Measurements from ENCODE around the gene PFN3.

PFN3 gene, protein sequence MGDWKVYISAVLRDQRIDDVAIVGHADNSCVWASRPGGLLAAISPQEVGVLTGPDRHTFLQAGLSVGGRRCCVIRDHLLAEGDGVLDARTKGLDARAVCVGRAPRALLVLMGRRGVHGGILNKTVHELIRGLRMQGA

DNA sequence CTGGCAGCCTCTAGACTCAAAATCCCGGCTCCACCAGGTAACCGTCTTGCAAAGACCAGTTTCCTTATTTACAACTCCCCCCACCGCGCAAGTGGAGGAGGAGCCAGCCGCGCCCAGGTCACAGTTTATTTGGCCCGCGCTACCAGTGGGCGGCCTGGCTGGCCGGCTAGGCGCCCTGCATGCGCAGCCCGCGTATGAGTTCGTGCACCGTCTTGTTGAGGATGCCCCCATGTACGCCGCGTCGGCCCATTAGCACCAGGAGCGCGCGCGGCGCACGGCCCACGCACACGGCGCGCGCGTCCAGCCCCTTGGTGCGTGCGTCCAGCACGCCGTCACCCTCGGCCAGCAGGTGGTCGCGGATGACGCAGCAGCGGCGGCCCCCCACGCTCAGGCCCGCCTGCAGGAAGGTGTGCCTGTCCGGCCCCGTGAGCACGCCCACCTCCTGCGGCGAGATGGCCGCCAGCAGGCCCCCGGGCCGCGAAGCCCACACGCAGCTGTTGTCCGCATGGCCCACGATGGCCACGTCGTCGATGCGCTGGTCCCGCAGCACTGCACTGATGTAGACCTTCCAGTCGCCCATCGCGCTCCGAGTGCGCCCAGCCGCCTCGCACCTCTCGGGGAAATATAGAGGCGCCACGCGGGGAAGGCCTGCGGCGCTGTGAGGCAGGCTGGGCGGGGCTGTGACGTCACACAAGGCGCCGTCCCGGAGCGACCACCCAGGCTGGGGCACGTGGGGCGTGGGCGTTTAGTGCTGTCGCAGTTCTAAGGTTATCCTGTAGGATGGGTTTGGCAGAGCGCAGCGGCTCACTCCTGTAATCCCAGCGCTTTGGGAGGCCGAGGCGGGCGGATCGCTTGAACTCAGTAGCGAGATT is at the start of gene PFN3:
Gene PFN3 (minus strand): TSS at position 665 of the 872 bp plus-strand sequence. CDS start 85 bp downstream, at position 580.
- no peak for DNase-seq (ENCODE audit: low read depth in 1 of 2, low spot score in 1 of 2)

DNA sequence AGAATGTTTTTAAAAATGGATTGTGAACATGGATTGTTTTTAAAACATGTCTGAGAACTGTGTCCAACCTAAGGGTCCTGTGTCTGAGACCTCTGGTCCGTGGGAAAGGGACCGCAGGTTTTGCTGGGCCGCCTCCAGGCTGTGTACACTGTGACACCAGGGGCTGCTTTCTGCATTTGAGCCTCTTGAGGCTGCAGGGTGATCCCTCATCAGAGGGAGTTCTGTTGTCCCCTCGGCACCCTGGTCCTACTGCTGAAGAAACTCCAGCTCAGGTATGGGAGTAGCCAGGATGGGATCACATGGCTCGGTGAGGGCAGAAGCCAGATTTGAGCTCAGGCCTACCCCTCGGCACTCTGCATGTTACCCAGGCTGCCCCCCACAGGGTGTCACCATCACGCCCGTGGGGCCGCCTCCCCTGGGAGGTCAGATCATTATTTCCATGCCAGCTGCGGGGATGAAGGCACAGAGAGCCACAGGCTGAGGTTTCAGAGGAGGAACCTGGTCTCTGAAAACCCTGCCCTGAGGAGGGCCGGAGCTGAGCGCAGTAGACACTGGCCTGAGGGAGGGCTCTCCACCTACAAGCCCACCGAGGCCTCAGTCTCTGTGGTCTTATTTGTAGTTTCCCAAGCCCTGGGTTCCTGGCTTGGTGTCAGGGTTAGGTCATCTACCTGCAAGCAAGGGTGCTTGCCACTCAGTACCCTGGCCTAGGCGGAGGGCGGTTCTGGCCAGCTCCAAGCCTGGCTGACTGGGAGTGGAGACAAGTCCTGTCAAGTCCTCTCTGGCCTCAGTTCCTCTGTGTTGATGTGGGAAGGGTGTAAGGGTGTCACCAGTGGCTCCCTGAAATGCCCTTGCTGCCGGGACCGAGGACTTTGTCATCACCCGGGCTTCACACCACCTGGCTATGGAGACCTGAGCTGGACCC is 48.9 kb upstream of the PFN3 start:
- no peak for DNase-seq (ENCODE audit: low read depth in 1 of 2, low spot score in 1 of 2)

DNA sequence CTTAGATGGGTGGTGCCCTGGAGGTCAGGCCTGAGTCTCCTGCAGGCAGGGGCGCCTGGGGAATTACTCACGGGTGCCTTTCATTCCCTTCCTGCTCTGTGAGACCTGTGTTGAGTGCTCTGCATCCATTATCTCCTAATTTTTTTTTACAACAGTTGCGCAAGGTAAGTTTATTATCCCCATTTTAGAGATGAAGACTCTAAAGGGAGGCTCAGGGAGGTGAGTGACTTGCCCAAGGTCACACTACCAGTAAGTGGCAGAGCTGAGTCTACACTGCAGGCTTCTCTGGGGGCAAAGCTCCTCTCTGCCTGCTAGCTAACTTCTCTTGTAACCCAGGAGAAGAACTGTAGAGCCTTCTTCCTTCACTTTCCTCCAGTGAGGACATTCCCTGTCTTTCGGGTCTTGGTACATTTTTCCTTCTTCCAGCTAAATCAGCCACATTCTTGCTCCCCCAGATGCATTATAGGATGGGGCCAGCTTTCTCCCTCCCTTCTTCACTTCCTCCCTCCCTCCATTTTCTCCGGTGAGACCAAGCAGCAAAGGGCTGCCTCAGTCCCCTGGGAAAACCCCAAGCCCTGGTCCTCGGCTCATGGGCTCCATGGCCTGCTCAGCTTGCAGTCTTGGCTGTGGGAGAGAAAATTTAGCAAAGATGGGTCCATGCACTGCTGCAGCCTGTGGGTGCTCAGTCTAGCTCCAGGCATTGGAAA is 47.9 kb upstream of the PFN3 start:
- no peak for DNase-seq (ENCODE audit: low read depth in 1 of 2, low spot score in 1 of 2)

DNA sequence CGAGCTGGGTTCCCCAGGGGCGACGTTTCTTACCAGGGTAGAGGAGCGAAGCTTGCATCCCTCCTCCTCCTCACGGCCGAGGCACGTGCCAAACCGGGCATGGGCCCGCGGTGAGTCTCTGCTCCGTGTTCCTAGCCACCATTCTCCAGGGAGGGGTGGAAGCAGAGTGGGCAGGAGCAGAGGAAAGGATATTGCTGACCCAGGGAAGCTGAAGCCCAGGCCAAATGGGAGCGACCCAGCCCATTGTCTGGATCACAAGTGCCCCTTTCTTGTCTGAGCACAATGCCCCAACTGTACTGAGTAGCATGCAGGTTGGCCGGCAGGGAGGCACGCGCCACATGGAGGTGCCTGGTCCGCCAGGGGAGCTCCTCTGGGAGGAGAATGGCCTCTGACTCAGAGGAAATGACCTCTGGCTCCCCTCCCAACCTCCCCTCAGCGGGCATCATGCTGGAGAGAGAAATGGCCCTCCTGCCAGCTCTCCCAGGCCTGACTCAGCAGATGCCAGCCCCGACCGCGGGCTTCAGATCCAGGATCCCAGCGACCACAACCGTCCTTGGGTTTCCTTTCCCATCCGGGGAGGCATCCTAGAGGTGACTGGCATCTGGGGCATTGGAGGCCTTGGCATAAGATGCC is 47.3 kb upstream of the PFN3 start:
- no peak for DNase-seq (ENCODE audit: low read depth in 1 of 2, low spot score in 1 of 2)

DNA sequence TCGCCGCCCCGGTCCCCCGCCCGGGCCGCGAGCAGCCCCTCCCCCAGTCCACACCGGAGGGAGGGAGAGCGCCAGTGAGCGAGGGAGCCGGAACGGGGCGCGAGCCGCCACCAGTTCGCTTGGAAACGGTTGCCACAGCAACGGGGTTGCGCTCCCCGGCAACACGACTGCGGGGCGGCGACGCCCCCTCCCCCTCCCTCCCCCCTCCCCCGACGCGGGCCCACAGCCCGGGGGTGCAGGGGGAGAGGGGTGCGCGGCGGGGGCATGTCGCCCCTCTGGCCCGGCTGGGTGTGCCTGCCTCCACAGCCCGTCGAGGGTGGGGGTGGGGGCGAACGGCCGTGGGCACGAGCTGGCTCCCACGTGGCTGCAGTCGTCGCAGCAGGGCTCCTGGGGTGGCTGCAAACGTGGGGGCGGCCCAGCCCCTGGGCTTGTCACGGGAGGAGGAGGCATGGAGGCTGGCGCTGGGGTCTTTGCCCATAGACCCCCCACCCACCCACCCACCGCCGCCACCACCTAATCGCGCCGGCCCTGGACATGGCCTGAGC is 46.7 kb upstream of the PFN3 start:
- peak; percentile 44 to 69 for DNase-seq (ENCODE audit: low read depth in 1 of 2, low spot score in 1 of 2)

DNA sequence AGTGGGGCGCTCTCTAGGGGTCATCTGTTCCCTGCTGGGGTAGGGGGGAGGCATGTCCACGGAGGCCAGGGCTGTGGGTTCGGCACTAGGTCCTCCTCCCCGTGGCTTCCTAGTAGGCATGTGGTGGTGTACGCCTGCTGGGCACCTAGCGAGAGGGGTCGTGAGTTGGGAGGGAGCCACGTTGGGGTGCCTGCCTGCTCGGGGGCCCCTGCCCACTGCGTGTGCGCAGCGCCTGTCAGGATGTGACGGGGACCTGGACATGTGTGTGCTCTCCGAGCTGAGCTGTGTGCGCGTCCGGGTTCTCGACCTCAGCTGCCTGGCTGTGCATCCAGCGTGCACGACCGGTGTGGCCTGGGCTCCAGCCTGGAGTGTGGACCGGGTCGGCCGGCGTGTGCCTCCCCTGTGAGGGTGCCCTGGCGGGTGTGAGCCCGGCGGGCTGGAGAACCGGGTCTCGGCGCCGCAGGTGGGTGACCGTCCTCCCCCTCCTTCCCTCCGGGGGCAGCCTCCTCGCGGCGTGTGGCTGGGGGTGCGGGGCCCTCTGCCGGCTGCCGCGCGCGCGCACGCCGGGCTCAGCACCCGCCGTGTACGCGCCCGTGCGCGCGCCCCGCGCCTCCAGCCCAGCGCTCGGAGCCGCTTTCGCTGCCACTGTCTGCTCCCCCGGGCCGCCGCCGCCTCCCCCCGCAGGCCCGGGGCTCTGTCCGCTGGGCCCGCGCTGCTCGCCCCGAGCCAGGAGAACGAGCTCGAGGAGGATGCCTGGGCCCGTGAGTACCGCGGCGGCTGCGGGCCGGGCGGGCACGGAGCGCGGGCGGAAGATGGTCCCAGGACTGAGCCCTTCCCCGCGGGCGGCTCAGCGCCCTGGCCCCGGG is 46.0 kb upstream of the PFN3 start, which contains the start of gene PRR7:
Gene PRR7 (plus strand): TSS at position 615 of the 866 bp plus-strand sequence. CDS start 8,254 bp downstream, outside the sequence.
- DNase-seq (ENCODE audit: low read depth in 1 of 2, low spot score in 1 of 2): peak; percentile 39 to 67

DNA sequence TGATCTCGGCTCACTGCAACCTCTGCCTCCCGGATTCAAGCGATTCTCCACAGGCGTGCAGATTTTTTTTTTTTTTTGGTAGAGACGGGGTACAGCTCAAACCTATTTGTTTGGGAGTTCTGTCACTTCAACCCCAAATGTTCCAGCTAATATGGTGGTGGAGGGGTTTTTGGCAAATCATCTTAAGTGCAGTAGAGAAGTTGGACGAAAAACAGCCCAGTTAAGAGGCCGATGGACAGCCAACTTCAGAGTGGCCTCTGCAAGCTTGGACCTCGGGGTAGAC is 45.4 kb upstream of the PFN3 start:
- DNase-seq (ENCODE audit: low read depth in 1 of 2, low spot score in 1 of 2): no peak

DNA sequence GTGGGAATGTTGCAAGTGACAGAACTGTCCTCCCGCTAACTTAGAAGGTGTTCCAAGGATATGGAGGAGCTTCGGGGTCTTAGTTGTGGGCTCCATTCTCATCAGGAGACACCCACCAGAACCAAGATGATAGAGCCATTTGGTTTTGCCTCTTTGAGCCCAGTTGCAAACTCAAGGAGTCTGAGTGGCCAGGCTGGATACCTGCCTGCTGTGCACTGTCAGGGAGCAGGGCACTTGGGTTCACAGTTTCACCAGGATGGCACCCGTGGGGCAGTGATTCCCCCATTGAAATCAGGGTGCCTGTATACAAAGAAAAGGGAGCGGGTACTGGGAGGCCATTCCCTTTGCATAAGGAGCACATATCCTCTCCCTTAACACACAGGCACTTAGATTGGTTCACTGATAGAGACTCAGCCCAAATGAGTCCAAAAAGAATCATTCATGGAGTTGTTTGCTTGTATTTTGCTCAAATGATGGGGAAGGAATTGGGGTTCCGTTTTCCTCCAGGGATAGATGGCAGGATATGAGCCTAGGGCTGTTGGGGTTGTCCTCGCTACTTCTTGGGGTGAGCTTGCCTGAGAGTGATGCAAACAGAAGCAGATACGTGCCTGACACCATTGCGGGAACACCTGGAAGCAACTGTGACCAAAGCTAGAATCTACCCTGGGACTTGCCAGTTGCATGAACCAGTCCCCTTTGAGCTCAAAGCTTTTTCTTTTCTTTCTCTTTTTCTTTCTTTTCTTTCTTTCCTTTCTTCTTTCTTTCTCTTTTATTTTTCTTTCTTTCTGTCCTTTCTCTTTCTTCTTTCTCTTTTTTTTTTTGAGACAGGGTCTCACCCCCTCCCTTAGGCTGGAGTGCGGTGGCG is 44.8 kb upstream of the PFN3 start:
- no peak for DNase-seq (ENCODE audit: low read depth in 1 of 2, low spot score in 1 of 2)

DNA sequence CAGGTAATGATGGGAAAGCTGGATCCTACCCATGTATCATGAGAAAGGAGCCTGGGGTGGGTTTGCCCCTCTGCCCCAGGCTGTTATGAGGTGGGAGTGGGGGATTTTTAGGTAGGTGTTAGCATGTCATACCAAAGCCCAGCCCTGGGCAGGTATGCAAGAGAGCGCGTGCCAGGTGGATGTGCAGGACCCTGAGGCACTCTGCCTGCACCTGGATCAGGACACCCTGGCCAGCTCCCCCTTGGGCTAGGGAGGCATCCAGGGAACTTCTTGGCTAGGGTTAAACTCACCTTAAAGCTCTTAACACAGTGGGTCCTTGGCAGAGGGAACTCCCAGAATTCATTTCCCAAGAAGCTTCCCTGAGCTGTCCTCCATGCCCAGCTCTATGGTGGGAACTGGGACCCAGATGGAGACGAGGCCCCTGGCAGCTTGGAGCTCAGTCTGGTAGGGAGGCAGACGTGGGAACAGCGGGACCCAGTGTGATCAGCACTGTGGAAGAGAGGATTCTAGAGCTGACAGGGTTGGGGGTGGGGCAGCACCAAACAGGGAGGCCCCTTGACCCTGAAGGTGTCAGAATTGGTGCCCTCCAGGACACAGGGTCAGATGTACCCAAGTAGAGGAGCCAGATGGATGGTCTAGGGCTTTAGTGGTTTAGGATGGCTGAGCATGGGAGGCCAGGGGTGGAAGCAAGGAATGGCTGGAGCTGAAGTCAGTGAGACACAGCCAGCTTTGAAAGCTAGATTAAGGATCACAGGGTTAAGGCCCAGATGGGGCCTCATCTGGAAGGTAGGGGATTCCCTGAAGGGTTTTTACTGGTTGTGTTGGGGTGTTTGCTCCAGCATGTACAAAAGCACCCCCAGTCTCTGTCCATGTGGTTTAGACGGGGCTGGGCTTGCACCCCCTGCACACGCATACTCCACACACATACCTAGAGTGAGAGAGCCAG is 43.9 kb upstream of the PFN3 start:
- no peak for DNase-seq (ENCODE audit: low read depth in 1 of 2, low spot score in 1 of 2)

DNA sequence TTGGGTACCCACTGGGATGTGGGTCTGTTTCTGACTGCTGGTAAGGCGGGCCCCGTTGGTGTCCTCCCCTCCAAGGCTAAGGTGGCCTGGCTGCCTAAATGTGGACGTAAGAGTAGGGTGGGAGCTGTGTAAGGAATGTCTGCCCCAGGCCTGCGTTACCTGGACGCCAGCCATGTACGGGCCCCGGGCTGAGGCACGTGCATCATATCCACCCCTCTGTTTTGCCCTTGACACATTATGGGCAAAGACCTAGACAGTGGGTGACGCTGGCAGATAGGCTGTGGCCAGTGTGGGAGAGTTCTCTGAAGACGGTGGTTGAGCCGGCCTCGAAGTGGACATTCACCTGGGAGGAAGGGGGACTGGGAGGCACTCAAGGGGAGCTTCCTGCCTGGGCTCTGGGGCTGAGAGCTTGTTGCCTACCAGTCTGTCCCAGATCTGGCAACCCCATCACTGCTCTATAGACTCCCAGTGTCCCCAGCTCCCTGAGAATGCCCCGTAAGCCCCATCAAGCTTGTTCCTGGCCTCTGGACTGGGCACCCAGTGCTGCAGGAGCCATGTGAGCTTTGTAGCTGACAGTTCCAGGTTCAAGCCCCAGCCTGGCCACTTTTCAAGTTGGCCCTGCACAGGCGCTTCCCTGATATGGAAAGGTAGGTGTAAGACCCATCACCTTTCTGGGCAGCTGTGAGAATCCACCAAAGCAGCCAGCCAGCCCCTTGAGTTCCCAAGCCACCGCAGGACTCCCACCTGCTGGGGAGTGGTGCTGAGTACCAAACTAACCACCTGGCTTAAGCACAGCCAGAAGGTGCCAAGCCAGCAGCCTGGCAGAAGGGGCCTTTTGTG is 42.9 kb upstream of the PFN3 start:
- DNase-seq (ENCODE audit: low read depth in 1 of 2, low spot score in 1 of 2): no peak

DNA sequence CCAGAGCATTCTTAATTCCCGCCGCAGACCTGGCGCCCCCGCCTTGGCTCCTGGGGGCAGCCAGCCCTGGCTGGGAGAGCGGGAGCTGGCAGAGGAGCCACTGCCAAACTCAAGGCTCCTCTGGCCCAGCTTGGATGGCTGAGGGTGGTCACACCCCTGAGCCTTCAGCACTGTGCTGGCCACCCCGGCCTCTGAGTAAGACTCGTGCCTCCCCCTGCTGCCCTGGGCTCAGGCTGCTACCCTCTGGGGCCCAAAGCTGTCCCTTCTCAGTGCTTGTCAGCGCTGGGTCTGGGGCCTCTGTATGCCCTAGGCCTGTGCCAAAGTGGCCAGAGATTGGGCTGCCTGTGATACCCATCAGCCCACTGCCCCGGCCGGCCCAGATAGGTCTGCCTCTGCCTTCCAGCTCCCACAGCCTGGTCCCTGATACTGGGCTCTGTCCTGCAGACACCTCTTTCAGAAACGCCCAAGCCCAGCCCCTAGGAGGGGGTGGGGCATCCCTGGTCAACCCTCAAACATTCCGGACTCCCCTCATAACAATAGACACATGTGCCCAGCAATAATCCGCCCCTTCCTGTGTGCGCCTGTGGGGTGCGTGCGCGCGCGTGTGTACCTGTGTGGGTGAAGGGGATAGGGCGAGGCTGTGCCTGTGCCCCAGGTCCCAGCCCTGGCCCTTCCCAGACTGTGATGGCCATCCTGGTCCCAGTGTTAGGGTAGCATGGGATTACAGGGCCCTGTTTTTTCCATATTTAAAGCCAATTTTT is 41.8 kb upstream of the PFN3 start:
- DNase-seq (ENCODE audit: low read depth in 1 of 2, low spot score in 1 of 2): no peak

DNA sequence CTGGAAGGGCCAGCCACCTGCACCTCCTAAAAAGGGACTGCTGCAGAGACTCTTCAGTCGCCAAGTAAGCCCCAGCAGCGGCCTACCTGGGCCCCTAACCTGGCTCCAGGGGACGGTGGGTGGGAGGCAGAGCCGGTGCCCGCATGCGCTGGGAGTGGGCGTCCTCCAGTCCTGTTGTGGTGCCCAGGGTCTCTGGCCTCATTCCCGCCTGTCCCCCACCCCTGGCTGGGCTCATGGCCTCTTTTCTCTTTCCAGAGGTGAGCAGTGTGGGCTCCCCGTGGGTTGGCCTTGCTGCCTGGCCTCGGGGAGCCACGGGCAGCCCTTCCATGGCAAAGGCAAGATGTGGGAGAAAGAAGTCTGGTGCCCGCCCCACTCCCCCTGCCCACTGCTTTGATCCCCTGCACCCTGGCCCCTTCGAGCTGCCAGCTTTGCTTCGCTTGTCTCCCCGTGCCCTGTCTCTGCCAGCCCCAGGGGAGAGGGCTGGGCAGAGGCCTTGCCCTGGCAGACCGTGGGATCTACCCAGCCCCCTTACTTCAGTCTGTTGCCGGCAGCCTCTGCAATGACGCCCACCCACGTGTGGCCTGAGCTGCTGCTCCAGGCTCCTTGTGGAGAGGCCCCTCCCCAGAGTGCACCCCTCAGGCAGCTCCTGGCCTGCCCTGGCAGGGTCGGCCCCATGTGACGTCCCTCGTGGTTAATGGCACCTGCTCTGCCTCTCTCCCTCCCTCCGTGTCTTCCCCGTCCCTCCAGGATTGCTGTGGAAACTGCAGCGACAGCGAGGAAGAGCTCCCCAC is 40.7 kb upstream of the PFN3 start:
- DNase-seq (ENCODE audit: low read depth in 1 of 2, low spot score in 1 of 2): no peak

DNA sequence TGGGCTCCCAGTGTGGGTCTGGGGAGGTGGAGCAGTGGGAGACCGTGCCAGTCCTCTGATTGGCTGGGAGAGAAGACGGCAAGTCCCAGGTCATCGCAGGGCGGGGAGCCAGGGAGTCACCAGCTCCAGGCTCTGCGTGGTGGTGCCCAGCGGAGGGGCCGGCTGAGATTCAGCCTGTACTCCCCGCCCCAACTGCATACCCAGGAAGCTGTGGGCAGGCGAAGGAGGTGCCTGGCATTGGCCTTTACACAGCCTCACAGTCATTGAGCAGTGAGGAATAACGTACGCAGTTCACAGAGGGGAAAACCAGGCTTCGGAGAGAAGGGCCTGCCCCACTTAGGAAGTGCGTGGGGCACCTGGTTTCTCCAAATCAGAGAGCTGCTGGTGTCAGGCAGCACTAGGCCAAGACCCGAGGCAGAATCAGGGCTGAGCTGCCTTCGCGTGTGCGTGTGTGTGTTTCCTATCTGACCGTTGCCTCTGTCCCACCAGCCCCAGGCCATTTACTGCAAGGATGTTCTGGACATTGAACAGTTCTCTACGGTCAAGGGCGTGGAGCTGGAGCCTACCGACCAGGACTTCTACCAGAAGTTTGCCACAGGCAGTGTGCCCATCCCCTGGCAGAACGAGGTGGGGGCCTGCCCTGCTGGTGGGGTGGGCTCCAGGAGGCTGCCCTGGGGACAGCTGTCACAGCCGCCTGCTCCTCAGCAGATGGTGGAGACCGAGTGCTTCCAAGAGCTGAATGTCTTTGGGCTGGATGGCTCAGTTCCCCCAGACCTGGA is 39.9 kb upstream of the PFN3 start:
- DNase-seq (ENCODE audit: low read depth in 1 of 2, low spot score in 1 of 2): no peak

DNA sequence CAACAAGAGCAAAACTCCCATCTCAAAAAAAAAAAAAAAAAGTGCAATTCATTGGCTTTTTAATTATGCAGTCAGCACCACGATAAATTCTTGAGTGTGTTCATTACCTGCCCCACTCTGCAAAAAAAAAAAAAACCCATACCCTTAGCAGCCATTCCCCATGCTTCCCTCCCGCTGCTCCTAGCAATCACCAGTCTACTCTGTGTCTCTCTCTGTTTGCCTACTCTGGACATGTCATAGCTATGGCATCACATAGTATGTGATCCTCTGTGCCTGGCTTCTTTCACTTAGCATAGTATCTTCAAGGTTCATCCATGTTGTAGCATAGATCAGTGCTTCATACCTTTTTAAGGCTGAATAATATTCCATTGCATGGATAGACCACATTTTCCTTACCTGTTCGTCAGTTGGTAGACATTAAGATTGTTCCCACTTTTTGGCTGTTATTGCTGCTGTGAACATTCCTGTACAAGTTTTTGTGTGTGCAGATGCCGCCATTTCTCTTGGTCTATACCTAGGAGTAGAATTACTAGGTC is 39.1 kb upstream of the PFN3 start:
- DNase-seq (ENCODE audit: low read depth in 1 of 2, low spot score in 1 of 2): no peak
